ENCODE results near the gene OXCT2. TPM values are rescaled to one million over a fixed set of nuclear protein-coding genes. Genes with fewer than 3 reads are reported as not detected.
"Not testable (repeated sequence)": the region's sequence is repeated elsewhere in the genome, so short reads cannot be mapped to it uniquely, and the experiment has no call there.

Gene OXCT2
- polyA plus RNA-seq, result 1 to 10 TPM; 1.0 to 3.5 (median 3.0) TPM
- long read RNA-seq, donor 1, result 0 reads
- long read RNA-seq, donor 2, result 0 reads
- long read RNA-seq, donor 3, result 0 reads
- long read RNA-seq, donor 4, result 0 reads
- long read RNA-seq, donor 5, result 0 reads
- long read RNA-seq, donor 6, result 0 reads
- long read RNA-seq, donor 7, result 0 reads
- long read RNA-seq, donor 8, result 0 reads
- long read RNA-seq, donor 9, result 0 reads
- long read RNA-seq, donor 10, result 0 reads

DNA sequence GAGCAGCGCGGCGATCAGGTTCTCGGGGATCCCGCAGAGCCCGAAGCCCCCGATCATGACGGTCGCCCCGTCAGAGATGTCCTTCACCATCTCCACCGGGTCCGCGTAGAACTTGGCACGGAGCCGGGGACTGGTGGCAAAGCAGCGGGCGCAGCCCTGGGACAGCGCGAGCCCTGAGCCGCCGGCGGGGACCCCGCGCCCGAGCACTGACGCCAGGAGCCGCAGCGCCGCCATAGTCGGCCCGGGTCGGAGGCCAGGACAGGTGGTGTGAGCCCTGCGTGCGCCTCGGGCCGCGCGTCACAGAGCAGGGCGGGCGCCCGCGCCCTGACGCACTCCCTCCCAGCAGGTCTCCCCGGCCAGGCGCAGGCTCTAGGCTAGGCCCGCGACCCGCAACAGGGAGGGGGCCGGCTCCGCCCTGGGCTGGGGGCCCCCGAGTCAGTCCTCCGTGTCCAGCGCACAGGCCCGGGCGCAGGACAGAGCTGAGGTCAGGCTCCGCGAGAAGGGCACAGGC is at the start of gene OXCT2:
Gene OXCT2, minus strand, starts transcription at position 327 of the 511 bp plus-strand sequence. Its CDS starts 93 bp downstream, at position 234.
- DNase-seq, result peak in 1 of 2 donors; percentile 14
- not testable (repeated sequence) for H3K36me3 ChIP-seq (ENCODE audit: control insufficient read depth in 3 of 3, insufficient read depth in 2 of 3, low read depth in 1 of 3, low read length in 3 of 3); H3K27me3 ChIP-seq (ENCODE audit: control insufficient read depth in 3 of 3, insufficient read depth in 3 of 3, low read length in 3 of 3); H3K27ac ChIP-seq (ENCODE audit: low read depth in 1 of 3, low read length in 2 of 3); FAIRE-seq; H3K9me3 ChIP-seq (ENCODE audit: control insufficient read depth in 2 of 2, insufficient read depth in 1 of 2, low read depth in 1 of 2, low read length in 1 of 2); H3K4me1 ChIP-seq (ENCODE audit: control insufficient read depth in 3 of 3, insufficient read depth in 2 of 3, low read depth in 1 of 3, low read length in 2 of 3)
- H3K4me3 ChIP-seq (ENCODE audit: low read depth in 1 of 3, low read length in 3 of 3), result peak within 1 kb of the TSS in 1 of 3 donors; percentile 7
- WGBS, 3 donors, result 0 to 11% (median 3%) methylated on average over 7 to 51 of the region's 57 CpGs

DNA sequence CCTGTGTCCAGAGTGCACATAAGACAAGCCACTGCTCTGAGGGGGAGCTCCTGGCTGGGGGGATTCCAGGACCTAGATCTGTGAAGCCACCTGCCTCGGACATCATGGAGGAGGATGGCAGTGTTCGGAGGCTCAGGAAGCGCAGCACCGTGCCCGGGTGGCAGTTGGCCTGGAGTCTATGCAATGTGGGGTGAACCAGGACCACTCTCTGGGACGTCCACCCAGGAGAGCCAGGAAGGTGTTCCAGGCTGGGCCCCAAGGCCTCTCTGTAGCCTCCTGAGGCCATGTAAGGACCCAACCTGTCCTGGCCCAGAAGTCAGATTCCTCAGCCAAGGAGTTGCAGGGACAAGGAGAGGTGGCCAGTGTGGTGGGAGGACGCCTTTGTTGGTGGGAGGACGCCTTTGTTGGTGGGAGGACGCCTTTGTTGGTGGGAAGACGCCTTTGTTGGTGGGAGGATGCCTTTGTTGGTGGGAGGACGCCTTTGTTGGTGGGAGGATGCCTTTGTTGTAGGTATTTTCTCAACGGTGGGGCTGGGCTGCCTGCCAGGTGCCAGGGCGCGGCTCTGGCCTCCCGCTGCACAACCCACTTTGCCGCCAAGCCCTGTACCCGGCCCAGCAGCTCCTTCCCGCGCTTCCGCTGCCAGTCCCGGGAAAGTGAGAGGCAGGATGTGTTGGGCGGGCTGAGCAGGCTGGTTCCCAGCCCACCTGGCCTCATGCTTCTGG is 48.1 kb upstream of the OXCT2 start:
- Histone ChIP-seq H3K9me3 (ENCODE audit: control insufficient read depth in 2 of 2, insufficient read depth in 1 of 2, low read depth in 1 of 2, low read length in 1 of 2) (no peaks in the 10 kb centered on the region), H3K27ac (ENCODE audit: low read depth in 1 of 3, low read length in 2 of 3) (peak overlapping the region in 2 of 3 donors; percentile 59 to 82), H3K4me3 (ENCODE audit: low read depth in 1 of 3, low read length in 3 of 3) (no peak overlapping the region), H3K4me1 (ENCODE audit: control insufficient read depth in 3 of 3, insufficient read depth in 2 of 3, low read depth in 1 of 3, low read length in 2 of 3) (peaks cover 0 to 5% (median 4%) of the 10 kb centered on the region in 3 donors), H3K36me3 (ENCODE audit: control insufficient read depth in 3 of 3, insufficient read depth in 2 of 3, low read depth in 1 of 3, low read length in 3 of 3) (no peaks in the 10 kb centered on the region), H3K27me3 (ENCODE audit: control insufficient read depth in 3 of 3, insufficient read depth in 3 of 3, low read length in 3 of 3) (no peaks in the 10 kb centered on the region)
- FAIRE-seq (no peak), DNase-seq (peak in 1 of 2 donors; percentile 56)
- WGBS, 3 donors, result 45 to 71% (median 57%) methylated on average over 22 of the region's 22 CpGs

DNA sequence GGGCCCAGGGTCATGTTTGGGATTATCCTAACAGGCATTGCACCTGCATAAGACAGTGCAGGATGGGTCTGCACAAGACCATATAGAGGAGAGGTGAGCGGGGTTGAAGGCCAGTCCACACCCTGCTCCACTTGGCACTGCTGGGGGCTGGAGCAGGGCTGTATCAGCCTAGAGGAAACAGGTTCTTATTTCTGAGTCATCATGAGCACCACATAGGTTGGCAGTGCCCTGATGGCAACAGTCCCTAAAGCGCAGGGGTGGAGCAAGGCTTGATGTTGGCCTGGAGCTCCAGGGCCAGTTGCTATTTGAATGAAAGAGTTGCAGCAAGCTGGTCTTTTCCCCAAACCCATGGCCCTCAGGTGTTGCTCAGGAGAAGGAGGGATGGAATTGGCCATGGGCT is 47.3 kb upstream of the OXCT2 start:
- 27 to 70% (median 49%) methylated on average over 2 of the region's 2 CpGs for WGBS, 3 donors
- FAIRE-seq, result no peak
- H3K27ac ChIP-seq (ENCODE audit: low read depth in 1 of 3, low read length in 2 of 3), result peak overlapping the region in 2 of 3 donors; percentile 82 to 90
- peaks cover 0 to 5% (median 4%) of the 10 kb centered on the region in 3 donors for H3K4me1 ChIP-seq (ENCODE audit: control insufficient read depth in 3 of 3, insufficient read depth in 2 of 3, low read depth in 1 of 3, low read length in 2 of 3)
- no peaks in the 10 kb centered on the region for H3K36me3 ChIP-seq (ENCODE audit: control insufficient read depth in 3 of 3, insufficient read depth in 2 of 3, low read depth in 1 of 3, low read length in 3 of 3)
- no peaks in the 10 kb centered on the region for H3K27me3 ChIP-seq (ENCODE audit: control insufficient read depth in 3 of 3, insufficient read depth in 3 of 3, low read length in 3 of 3)
- H3K4me3 ChIP-seq (ENCODE audit: low read depth in 1 of 3, low read length in 3 of 3), result no peak overlapping the region
- DNase-seq, result peak in 1 of 2 donors; percentile 95
- no peaks in the 10 kb centered on the region for H3K9me3 ChIP-seq (ENCODE audit: control insufficient read depth in 2 of 2, insufficient read depth in 1 of 2, low read depth in 1 of 2, low read length in 1 of 2)

DNA sequence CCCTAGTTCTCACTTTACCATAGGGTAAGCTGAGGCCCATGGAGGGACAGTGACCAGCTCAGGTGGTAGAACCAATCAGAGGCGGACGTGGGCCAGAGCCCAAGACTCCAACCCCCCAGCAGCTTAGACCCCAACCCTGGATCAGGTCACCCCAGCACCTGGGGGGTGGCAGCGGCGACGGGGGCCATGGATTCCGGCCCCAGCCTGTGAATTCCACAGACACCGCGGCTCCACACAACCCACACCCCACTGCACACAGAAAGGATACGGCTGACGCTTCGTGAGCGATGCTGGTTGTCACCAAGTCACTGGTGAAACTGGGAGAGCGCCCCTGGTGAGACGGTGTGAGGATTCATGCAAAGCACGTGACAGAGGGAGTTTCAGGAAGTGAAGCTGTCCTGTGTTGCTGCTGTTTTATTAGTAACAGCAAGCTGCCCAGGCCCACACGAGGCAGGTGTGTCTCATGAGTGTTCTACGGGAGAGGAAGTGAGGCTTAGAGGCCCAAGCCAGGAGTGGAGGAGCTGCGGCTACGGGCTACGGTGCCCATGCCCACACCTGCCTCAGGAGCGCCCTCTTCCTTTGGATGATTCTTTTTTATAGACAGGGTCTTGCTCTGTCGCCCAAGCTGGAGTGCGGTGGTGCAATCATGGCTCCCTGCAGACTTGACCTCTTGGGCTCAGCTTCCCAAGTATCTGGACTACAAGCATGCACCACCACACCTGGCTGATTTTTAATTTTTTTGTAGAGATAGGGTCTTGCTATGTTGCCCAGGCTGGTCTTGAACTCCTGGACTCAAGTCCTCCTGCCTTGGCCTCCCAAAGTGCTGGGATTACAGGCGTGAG is 46.2 kb upstream of the OXCT2 start:
- H3K4me3 ChIP-seq (ENCODE audit: low read depth in 1 of 3, low read length in 3 of 3), result peak overlapping the region in 1 of 3 donors; percentile 4
- FAIRE-seq, result not testable (repeated sequence)
- H3K27ac ChIP-seq (ENCODE audit: low read depth in 1 of 3, low read length in 2 of 3), result peak overlapping the region; percentile 62 to 90 (median 75)

DNA sequence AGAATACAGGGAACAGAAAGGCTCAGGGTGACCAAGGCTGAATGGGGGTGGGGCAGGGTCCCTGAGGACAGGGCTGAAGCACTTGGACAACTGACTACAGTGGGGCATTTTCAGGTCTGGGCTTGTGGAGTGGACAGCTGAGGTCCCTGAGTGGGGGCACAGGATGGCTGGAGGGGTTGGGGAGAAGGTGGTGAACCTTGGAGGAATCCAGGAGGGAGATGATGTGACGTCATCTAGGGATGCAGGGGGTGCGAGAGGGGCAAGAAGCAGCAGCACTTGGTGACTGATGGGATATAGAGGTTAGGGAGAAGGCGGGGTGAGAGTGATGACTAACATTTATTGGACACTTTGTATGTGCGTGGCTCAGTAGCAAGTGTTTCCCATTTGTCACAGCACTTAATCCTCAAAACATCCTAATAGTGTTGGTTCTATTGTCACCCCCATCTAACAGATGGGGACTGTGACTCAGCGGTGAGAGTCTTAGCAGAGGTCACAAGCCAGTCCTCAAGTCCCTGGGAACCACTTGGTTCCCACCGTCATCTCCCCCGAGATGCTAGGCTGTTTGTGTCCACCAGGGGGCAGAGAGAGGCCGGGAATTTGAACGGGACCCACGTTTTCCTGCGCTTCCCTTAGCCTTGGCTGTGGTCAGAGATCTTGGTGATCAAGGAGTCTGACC is 45.4 kb upstream of the OXCT2 start:
- no peak overlapping the region for H3K4me3 ChIP-seq (ENCODE audit: low read depth in 1 of 3, low read length in 3 of 3)
- FAIRE-seq, result no peak
- H3K27me3 ChIP-seq (ENCODE audit: control insufficient read depth in 3 of 3, insufficient read depth in 3 of 3, low read length in 3 of 3), result no peaks in the 10 kb centered on the region
- no peaks in the 10 kb centered on the region for H3K36me3 ChIP-seq (ENCODE audit: control insufficient read depth in 3 of 3, insufficient read depth in 2 of 3, low read depth in 1 of 3, low read length in 3 of 3)
- peak; percentile 79 to 85 for DNase-seq
- H3K4me1 ChIP-seq (ENCODE audit: control insufficient read depth in 3 of 3, insufficient read depth in 2 of 3, low read depth in 1 of 3, low read length in 2 of 3), result peaks cover 0 to 5% (median 4%) of the 10 kb centered on the region in 3 donors
- no peaks in the 10 kb centered on the region for H3K9me3 ChIP-seq (ENCODE audit: control insufficient read depth in 2 of 2, insufficient read depth in 1 of 2, low read depth in 1 of 2, low read length in 1 of 2)
- WGBS, 3 donors, result 8 to 12% (median 11%) methylated on average over 11 of the region's 11 CpGs
- H3K27ac ChIP-seq (ENCODE audit: low read depth in 1 of 3, low read length in 2 of 3), result peak overlapping the region in 1 of 3 donors; percentile 62

More for the DNA sequence above, 46.2 kb upstream of the OXCT2 start:
- H3K27me3 ChIP-seq (ENCODE audit: control insufficient read depth in 3 of 3, insufficient read depth in 3 of 3, low read length in 3 of 3); H3K9me3 ChIP-seq (ENCODE audit: control insufficient read depth in 2 of 2, insufficient read depth in 1 of 2, low read depth in 1 of 2, low read length in 1 of 2); H3K4me1 ChIP-seq (ENCODE audit: control insufficient read depth in 3 of 3, insufficient read depth in 2 of 3, low read depth in 1 of 3, low read length in 2 of 3); H3K36me3 ChIP-seq (ENCODE audit: control insufficient read depth in 3 of 3, insufficient read depth in 2 of 3, low read depth in 1 of 3, low read length in 3 of 3): not testable (repeated sequence)
- 15 to 42% (median 33%) methylated on average over 17 to 18 of the region's 24 CpGs for WGBS, 3 donors
- DNase-seq, result peak; percentile 75 to 95

DNA sequence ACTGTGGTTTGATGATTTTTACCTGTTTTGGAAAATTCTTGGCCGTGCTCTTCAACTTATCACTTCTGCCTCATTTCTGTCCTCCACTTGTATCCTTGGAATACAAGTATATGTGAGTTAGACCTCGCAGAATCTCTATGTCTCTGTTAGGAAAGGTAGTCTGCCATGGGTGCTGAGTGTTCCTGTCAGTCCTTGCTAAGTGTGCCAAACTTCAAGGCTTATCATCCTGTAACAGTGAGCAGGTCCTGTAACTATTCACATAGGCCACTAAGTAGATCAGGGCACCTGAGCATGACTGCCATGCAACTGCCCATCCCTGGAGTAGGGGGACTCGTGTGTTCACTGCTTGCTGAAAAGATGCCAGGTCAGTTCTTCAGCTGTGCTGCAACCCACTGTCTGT is 41.8 kb upstream of the OXCT2 start:
- Histone ChIP-seq H3K4me3 (ENCODE audit: low read depth in 1 of 3, low read length in 3 of 3) (no peak overlapping the region), H3K4me1 (ENCODE audit: control insufficient read depth in 3 of 3, insufficient read depth in 2 of 3, low read depth in 1 of 3, low read length in 2 of 3) (peaks cover 0 to 4% (median 2%) of the 10 kb centered on the region in 3 donors), H3K36me3 (ENCODE audit: control insufficient read depth in 3 of 3, insufficient read depth in 2 of 3, low read depth in 1 of 3, low read length in 3 of 3) (no peaks in the 10 kb centered on the region), H3K27me3 (ENCODE audit: control insufficient read depth in 3 of 3, insufficient read depth in 3 of 3, low read length in 3 of 3) (no peaks in the 10 kb centered on the region), H3K9me3 (ENCODE audit: control insufficient read depth in 2 of 2, insufficient read depth in 1 of 2, low read depth in 1 of 2, low read length in 1 of 2) (no peaks in the 10 kb centered on the region), H3K27ac (ENCODE audit: low read depth in 1 of 3, low read length in 2 of 3) (no peak overlapping the region)
- 82 to 92% (median 87%) methylated on average over 3 of the region's 3 CpGs for WGBS, 3 donors
- no peak for FAIRE-seq
- no peak for DNase-seq

DNA sequence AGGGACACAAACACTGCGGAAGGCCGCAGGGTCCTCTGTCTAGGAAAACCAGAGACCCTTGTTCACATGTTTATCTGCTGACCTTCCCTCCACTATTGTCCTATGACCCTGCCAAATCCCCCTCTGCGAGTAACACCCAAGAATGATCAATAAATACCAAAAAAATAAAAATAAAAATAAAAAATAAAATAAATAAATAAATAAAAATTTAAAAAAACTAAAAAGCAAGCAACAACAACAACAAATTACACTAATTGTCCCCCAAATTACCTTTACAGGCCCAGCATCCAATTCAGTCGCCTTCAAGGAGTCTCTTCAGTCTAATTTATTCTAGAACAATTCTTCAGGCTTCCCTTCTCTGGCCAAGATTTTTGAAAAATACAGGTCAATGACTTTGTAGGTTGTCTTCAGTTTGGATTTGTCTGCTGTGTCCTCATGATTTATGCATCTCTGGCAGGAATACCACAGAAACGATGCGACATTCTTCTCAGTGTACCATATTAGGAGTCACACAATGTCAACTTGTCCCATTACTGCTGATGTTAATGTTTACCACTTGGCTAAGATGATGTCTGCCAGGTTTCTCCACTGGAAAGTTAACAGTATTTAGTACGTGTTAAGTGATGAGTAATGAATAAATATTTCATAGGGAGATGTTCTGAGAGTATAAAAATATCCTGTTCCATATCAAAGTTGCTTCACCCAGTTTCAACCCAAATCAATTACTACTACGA is 37.8 kb upstream of the OXCT2 start:
- H3K4me1 ChIP-seq (ENCODE audit: control insufficient read depth in 3 of 3, insufficient read depth in 2 of 3, low read depth in 1 of 3, low read length in 2 of 3), result no peaks in the 10 kb centered on the region
- FAIRE-seq, result no peak
- DNase-seq, result no peak
- H3K4me3 ChIP-seq (ENCODE audit: low read depth in 1 of 3, low read length in 3 of 3), result no peak overlapping the region
- no peak overlapping the region for H3K27ac ChIP-seq (ENCODE audit: low read depth in 1 of 3, low read length in 2 of 3)
- WGBS, 3 donors, result 73 to 92% (median 86%) methylated on average over 6 of the region's 8 CpGs
- H3K9me3 ChIP-seq (ENCODE audit: control insufficient read depth in 2 of 2, insufficient read depth in 1 of 2, low read depth in 1 of 2, low read length in 1 of 2), result no peaks in the 10 kb centered on the region
- no peaks in the 10 kb centered on the region for H3K27me3 ChIP-seq (ENCODE audit: control insufficient read depth in 3 of 3, insufficient read depth in 3 of 3, low read length in 3 of 3)
- H3K36me3 ChIP-seq (ENCODE audit: control insufficient read depth in 3 of 3, insufficient read depth in 2 of 3, low read depth in 1 of 3, low read length in 3 of 3), result no peaks in the 10 kb centered on the region

Measured in small intestine (tissue), 16 donors.